ENCODE data around the gene FRS2. TPM values are rescaled to one million over a fixed set of nuclear protein-coding genes. Genes with fewer than 3 reads are reported as not detected.

FRS2 gene
- total and polyA plus RNA-seq, 2 of the 4 experiments (the other 2 are of a cell fraction): 12.4 to 58.3 TPM

DNA sequence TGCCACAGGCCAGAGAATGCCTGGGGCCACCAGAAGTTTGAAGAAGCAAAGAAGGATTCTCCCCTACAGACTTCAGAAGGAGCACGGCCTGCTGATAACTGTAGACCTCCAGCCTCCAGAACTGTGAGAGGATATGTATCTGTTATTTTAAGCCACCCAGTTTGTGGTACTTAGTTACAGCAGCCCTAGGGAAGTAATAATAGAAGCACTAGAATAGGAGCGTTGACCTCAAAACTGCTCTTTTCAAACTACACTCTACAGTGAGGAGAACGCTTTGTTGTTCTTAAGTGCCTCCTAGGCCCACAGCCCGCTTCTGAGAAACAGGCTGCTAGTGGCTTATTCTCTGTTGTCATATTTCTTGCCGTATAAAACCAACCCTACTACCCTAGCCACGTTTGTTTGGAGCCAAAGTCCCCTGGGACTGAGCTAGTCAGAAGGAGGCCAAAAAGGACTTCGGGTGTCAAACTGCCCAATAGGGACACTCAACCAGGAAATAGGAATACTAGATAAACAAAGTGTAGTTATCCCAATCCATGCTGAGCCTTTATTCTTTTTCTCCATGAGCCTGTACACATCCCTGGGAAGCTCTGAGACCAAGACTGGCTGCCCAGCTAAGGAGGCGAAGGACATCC is 38.5 kb upstream of the FRS2 start:
- Histone ChIP-seq H2AFZ (replicated peaks; ENCODE audit: low read length, poor library complexity) (no peak overlapping the region), H4K91ac (ENCODE audit: insufficient read depth, low read depth, low read length) (no peak overlapping the region), H3K9me3 (ENCODE audit: control insufficient read depth, insufficient read depth, low read length) (no peaks in the 10 kb centered on the region), H2BK15ac (ENCODE audit: low read depth, low read length) (no peak overlapping the region), H3K4ac (ENCODE audit: low read depth, low read length) (no peak overlapping the region), H2BK20ac (ENCODE audit: low read depth, low read length) (no peak overlapping the region), H3K4me1 (ENCODE audit: control insufficient read depth, insufficient read depth, low read length) (no peaks in the 10 kb centered on the region), H3K56ac (ENCODE audit: extremely low read depth, insufficient read depth, low read length) (no peak overlapping the region), H3K79me1 (ENCODE audit: low read depth in 1 of 2, low read length in 2 of 2) (no peaks in the 10 kb centered on the region), H3K27me3 (ENCODE audit: control insufficient read depth, insufficient read depth, low read length) (no peaks in the 10 kb centered on the region), H3K9me1 (ENCODE audit: insufficient read depth, low read length) (no peaks in the 10 kb centered on the region), H4K20me1 (ENCODE audit: insufficient read depth, low read length) (no peaks in the 10 kb centered on the region), H4K8ac (ENCODE audit: low read depth in 2 of 2, low read length in 2 of 2) (no peak overlapping the region), H3K36me3 (ENCODE audit: control insufficient read depth, insufficient read depth, low read length) (no peaks in the 10 kb centered on the region), H3K18ac (ENCODE audit: low read depth, low read length) (no peak overlapping the region), H2BK5ac (ENCODE audit: low read depth, low read length, poor library complexity, severe bottlenecking) (no peak overlapping the region), H2BK120ac (ENCODE audit: low read depth, low read length) (no peak overlapping the region), H2AK9ac (replicated peaks; ENCODE audit: low read depth, low read length, poor library complexity) (no peak overlapping the region), H3K9ac (ENCODE audit: low read depth, low read length) (no peak overlapping the region), H3K23ac (ENCODE audit: low read depth, low read length) (no peak overlapping the region), H3K27ac (ENCODE audit: insufficient read depth, low read length) (no peak overlapping the region), H2AK5ac (ENCODE audit: low read depth, low read length) (no peak overlapping the region), H4K5ac (ENCODE audit: low read depth, low read length) (no peak overlapping the region), H3K4me3 (ENCODE audit: insufficient read depth, low read depth, low read length) (no peak overlapping the region), H3K14ac (replicated peaks; ENCODE audit: low read depth, low read length) (no peak overlapping the region), H3K4me2 (ENCODE audit: low read depth, low read length) (no peak overlapping the region)
- no CpG with 5 or more reads among the region's 8 CpGs for WGBS, 2 experiments (ENCODE audit: extremely low coverage in 2 of 2, insufficient read length in 1 of 2)
- POLR2A ChIA-PET (ENCODE audit: unreplicated experiment): no interaction called here
- ATAC-seq (ENCODE audit: low read depth) (no peak), DNase-seq (no peak)
- intact Hi-C loops (cut with micrococcal nuclease) (no loop called here), in situ Hi-C loops (cut with MboI; ENCODE audit: low sequenced_read_pairs) (no loop called here), dilution Hi-C loops (cut with HindIII; ENCODE audit: low sequenced_read_pairs, unreplicated experiment) (no loop called here)
- no TSS peak for BruUV-seq (replicated peaks)
- CTCF ChIA-PET: no interaction called here
- no peak for TF ChIP-seq CHD1 (IDR thresholded peaks at IDR 0.05; ENCODE audit: low read depth, low read length)
- TF ChIP-seq, protein P1, sequence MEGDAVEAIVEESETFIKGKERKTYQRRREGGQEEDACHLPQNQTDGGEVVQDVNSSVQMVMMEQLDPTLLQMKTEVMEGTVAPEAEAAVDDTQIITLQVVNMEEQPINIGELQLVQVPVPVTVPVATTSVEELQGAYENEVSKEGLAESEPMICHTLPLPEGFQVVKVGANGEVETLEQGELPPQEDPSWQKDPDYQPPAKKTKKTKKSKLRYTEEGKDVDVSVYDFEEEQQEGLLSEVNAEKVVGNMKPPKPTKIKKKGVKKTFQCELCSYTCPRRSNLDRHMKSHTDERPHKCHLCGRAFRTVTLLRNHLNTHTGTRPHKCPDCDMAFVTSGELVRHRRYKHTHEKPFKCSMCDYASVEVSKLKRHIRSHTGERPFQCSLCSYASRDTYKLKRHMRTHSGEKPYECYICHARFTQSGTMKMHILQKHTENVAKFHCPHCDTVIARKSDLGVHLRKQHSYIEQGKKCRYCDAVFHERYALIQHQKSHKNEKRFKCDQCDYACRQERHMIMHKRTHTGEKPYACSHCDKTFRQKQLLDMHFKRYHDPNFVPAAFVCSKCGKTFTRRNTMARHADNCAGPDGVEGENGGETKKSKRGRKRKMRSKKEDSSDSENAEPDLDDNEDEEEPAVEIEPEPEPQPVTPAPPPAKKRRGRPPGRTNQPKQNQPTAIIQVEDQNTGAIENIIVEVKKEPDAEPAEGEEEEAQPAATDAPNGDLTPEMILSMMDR (conservative IDR thresholded peaks at IDR 0.05; ENCODE audit: low read depth, low read length): no peak
- TF ChIP-seq SMC3 (IDR thresholded peaks at IDR 0.05; ENCODE audit: low read depth, low read length): no peak
- TF ChIP-seq, protein P2, sequence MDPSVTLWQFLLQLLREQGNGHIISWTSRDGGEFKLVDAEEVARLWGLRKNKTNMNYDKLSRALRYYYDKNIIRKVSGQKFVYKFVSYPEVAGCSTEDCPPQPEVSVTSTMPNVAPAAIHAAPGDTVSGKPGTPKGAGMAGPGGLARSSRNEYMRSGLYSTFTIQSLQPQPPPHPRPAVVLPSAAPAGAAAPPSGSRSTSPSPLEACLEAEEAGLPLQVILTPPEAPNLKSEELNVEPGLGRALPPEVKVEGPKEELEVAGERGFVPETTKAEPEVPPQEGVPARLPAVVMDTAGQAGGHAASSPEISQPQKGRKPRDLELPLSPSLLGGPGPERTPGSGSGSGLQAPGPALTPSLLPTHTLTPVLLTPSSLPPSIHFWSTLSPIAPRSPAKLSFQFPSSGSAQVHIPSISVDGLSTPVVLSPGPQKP (IDR thresholded peaks at IDR 0.05; ENCODE audit: borderline replicate concordance, low read depth, low read length): no peak
- TF ChIP-seq RFX5 (IDR thresholded peaks at IDR 0.05; ENCODE audit: low read depth, low read length): no peak
- TF ChIP-seq, protein P3, sequence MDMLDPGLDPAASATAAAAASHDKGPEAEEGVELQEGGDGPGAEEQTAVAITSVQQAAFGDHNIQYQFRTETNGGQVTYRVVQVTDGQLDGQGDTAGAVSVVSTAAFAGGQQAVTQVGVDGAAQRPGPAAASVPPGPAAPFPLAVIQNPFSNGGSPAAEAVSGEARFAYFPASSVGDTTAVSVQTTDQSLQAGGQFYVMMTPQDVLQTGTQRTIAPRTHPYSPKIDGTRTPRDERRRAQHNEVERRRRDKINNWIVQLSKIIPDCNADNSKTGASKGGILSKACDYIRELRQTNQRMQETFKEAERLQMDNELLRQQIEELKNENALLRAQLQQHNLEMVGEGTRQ (IDR thresholded peaks at IDR 0.05; ENCODE audit: low read depth, low read length): no peak
- TF ChIP-seq FOS (IDR thresholded peaks at IDR 0.05; ENCODE audit: low read depth, low read length): no peak
- TF ChIP-seq RCOR1 (IDR thresholded peaks at IDR 0.05; ENCODE audit: insufficient replicate concordance, low read length): no peak
- no peak for TF ChIP-seq POLR2A (IDR thresholded peaks at IDR 0.05; ENCODE audit: low read depth, low read length)
- TF ChIP-seq MXI1 (IDR thresholded peaks at IDR 0.05; ENCODE audit: borderline replicate concordance, low read depth, low read length): no peak
- no peak for TF ChIP-seq RAD21 (IDR thresholded peaks at IDR 0.05; ENCODE audit: low read length)
